Measurements from ENCODE around the gene RAPGEF4. TPM values are rescaled to one million over a fixed set of nuclear protein-coding genes. Genes with fewer than 3 reads are reported as not detected.

Gene RAPGEF4
- polyA plus RNA-seq, 3 donors from 2014 or later: not detected

DNA sequence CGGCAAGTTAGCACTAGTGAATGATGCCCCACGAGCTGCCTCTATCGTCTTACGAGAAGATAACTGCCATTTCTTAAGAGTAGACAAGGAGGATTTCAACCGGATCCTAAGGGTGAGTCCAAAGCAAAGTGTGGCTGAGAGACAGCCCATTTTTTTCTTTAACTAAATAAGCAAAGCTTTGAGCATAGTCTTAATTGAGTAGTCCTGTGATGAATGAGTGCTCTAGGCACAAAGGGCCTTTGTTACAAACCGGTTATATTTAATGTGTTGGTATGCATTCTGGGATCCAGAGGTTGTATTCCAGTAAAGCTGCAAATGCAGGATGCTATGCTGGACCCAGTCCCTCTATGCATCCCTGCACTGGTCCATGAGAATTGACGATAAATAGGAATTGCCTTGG, 253.1 kb downstream of the RAPGEF4 start:
- Mint-ChIP-seq H3K4me1 (no peaks in the 10 kb centered on the region), H3K36me3 (no peaks in the 10 kb centered on the region), H3K27me3 (ENCODE audit: low read depth in 3 of 3) (peaks cover 0 to 13% (median 4%) of the 10 kb centered on the region in 3 donors), H3K27ac (no peak overlapping the region), H3K9me3 (no peaks in the 10 kb centered on the region), H3K4me3 (no peak overlapping the region)
- DNase-seq: no peak

DNA sequence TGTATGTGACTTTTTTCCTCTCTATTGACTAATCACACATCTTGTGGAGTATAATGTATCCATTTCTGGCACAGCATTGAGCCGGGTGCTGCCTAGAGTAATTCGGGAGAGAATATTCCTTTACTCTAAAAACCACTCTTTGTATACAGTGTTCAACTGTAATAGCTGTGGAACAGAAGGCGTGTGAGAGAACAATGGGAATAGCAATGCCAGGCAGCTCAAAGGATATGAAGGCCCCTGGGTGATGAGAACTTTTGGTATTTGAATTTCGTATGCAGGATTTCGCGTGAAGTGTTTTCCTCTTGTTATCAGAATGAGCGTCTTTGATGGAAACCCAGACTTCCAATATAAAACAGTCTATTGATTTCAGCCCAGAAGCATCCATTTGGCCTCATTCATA, 255.4 kb downstream of the RAPGEF4 start:
- no peaks in the 10 kb centered on the region for H3K4me1 Mint-ChIP-seq
- no peak for DNase-seq
- H3K4me3 Mint-ChIP-seq: no peak overlapping the region
- no peak overlapping the region for H3K27ac Mint-ChIP-seq
- H3K36me3 Mint-ChIP-seq: no peaks in the 10 kb centered on the region
- no peaks in the 10 kb centered on the region for H3K9me3 Mint-ChIP-seq
- peaks cover 1 to 16% (median 2%) of the 10 kb centered on the region in 3 donors for H3K27me3 Mint-ChIP-seq (ENCODE audit: low read depth in 3 of 3)

DNA sequence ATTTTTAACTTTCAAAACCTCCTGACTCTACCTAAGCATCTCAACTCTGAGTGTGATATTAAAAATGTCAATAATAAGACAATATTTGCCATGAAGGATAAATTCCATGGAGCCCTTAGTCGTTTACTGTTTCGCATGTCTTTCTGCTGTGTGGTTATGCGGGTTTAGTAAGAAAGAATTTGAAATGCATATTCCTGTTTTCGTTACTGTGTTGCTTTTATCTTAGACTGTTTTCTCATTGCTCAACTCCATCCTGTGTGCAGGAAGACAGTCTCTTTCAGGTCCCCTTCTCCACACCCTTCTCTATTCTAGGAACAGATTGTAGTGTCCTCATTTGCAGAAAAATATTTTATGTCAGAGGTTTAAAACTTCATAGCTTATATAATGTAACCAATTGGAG, 257.5 kb downstream of the RAPGEF4 start:
- no peaks in the 10 kb centered on the region for H3K36me3 Mint-ChIP-seq
- no peak for DNase-seq
- no peaks in the 10 kb centered on the region for H3K9me3 Mint-ChIP-seq
- H3K27me3 Mint-ChIP-seq (ENCODE audit: low read depth in 3 of 3): peaks cover 2 to 16% (median 2%) of the 10 kb centered on the region in 3 donors
- no peaks in the 10 kb centered on the region for H3K4me1 Mint-ChIP-seq
- H3K27ac Mint-ChIP-seq: no peak overlapping the region
- H3K4me3 Mint-ChIP-seq: no peak overlapping the region

DNA sequence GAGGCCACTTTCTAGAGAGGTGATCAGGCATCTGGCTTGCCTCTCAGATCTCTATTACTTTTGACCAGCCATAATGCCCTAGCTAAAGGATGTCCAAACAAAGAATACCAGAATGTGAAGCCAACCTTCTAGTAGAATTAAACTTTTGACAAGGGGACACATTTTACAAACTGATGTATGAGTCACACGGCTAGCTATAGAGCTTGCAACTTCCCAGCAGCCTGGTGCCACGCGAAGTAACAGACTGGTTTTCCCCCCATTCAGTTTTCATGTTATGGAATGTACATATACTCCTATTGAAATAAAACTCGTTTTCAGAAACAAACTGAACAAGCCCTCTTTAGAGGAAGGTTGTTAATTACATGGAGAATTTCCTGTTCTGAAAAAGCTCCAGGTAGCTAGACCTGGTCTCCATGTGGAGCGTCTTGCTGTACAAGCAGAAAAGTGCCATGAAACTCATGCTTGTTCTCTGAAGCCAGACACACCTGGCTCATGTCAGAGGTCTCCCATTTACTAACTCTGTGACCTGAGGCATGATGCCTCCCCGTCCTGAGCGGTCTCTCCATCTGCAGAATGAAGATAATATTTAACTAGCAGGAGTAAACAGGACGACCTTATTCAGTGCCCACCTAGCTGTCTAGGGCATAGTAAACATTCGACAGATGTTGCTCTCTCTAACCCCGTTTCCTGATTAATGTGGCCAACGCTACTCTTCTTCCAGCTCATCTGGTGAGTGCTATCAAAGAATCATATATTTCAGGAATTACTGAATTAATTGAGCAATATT, 258.5 kb downstream of the RAPGEF4 start:
- Mint-ChIP-seq H3K9me3 (no peaks in the 10 kb centered on the region), H3K27me3 (ENCODE audit: low read depth in 3 of 3) (peaks cover 2 to 16% (median 2%) of the 10 kb centered on the region in 3 donors), H3K36me3 (no peaks in the 10 kb centered on the region), H3K4me3 (no peak overlapping the region), H3K4me1 (no peaks in the 10 kb centered on the region), H3K27ac (no peak overlapping the region)
- no peak for DNase-seq

DNA sequence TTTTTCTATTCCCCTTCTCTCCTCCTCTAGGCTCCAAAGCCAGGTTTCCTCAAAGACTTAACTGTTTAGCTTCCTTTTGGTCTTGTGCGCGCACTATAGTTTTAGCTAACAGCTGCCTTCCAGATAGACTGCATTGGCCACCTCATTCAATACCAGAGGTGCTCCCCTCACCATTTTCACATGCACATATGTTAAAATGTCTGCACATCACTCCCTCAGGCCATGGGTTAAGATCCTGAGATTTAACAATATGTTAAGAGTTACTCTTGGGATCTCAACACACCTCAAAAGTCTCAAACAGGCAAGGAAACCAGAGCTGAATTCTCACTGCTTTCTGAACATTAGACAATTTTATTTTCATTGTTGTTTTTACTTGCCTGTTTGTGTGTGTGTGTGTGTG, 259.2 kb downstream of the RAPGEF4 start:
- H3K4me1 Mint-ChIP-seq: no peaks in the 10 kb centered on the region
- no peaks in the 10 kb centered on the region for H3K9me3 Mint-ChIP-seq
- DNase-seq: no peak
- no peak overlapping the region for H3K4me3 Mint-ChIP-seq
- H3K27me3 Mint-ChIP-seq (ENCODE audit: low read depth in 3 of 3): peaks cover 2 to 16% (median 2%) of the 10 kb centered on the region in 3 donors
- H3K27ac Mint-ChIP-seq: no peak overlapping the region
- H3K36me3 Mint-ChIP-seq: no peaks in the 10 kb centered on the region

DNA sequence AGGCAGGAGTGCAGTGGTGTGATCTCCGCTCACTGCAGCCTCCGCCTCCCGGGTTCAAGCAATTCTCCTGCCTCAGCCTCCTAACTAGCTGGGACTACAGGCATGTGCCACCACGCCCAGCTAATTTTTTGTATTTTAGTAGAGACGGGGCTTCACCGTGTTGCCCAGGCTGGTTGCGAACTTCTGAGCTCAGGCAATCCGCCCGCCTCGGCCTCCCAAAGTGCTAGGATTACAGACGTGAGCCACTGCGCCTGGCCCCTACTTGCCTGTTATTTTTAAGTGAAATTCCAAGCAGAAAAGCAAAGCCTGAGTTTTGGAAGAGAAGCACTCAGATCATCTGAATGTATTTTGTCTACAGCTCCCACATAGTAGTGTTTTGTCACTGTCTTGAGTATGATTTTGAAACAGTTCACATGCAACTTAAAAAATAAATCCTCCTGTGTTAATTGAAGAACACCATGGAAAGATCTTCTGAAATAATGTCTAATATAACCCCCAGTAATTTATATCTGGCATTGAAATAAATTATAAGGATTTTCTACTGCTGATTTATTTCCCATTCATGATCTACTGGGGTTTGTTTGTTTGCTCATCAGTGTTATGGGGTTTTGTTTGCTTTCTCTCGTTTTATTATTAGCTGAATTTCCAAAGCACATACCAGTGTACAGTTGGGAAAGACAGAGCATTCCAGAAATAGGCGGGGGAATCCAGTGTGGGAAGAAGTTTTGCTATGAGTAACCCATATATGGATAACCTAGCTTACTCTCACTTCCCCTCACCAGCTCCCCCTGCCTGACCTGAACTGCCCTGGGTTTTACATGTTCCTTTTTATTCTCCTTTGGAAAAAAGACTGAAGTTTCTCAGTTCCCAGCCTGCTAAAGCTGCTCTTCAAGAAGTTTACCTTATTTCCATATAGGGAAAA, 259.9 kb downstream of the RAPGEF4 start:
- H3K4me3 Mint-ChIP-seq: no peak overlapping the region
- H3K27me3 Mint-ChIP-seq (ENCODE audit: low read depth in 3 of 3): peaks cover 2 to 13% (median 2%) of the 10 kb centered on the region in 3 donors
- no peak overlapping the region for H3K27ac Mint-ChIP-seq
- H3K4me1 Mint-ChIP-seq: no peaks in the 10 kb centered on the region
- H3K36me3 Mint-ChIP-seq: no peaks in the 10 kb centered on the region
- DNase-seq: no peak
- no peaks in the 10 kb centered on the region for H3K9me3 Mint-ChIP-seq

DNA sequence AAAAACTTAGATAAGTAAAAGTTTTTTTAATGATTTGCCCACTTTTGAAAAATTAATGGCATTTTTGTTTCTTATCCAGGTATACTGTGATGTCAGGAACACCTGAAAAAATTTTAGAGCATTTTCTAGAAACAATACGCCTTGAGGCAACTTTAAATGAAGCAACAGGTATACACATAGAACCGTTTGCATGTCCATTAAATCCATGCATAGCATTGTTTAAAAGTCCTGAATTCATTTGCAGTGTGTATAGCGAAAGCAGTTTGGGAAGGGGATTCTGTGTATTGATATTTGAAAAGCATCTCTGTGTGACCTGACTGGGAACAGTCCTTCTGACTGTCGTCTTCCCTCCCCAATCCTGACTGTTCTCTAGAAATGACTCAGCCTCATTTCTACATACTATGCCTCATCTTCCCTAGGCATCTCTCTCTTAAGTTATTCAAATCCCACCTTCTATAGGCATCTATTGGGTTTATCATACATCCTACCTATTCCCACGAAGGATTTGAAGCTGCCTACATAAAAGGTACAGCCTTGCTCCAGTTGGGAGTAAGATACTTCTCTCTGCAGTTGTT, 260.8 kb downstream of the RAPGEF4 start:
- H3K27ac Mint-ChIP-seq: no peak overlapping the region
- H3K9me3 Mint-ChIP-seq: peaks cover 0 to 1% (median 0%) of the 10 kb centered on the region in 6 donors
- no peaks in the 10 kb centered on the region for H3K4me1 Mint-ChIP-seq
- no peak for DNase-seq
- no peaks in the 10 kb centered on the region for H3K36me3 Mint-ChIP-seq
- peaks cover 0 to 10% (median 5%) of the 10 kb centered on the region in 3 donors for H3K27me3 Mint-ChIP-seq (ENCODE audit: low read depth in 3 of 3)
- H3K4me3 Mint-ChIP-seq: no peak overlapping the region

DNA sequence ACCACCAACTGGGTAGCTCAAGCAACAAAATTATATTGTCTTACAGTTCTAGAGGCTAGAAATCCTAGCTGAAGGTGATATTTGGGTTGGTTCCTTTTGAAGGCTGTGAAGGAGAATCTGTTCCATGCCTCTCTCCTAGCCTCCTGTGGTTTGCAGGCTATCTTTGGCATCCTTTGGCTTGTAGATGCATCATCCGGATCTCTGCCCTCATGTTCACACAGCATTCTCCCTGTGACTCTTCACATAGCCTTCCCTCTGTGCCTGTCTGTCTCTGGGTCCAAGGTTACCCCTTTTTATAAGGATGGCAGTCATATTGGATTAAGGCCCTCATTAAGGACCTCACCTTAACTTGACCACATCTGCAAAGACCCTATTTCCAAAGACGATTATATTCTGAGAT, 261.4 kb downstream of the RAPGEF4 start:
- no peak overlapping the region for H3K4me3 Mint-ChIP-seq
- peaks cover 0 to 10% (median 5%) of the 10 kb centered on the region in 3 donors for H3K27me3 Mint-ChIP-seq (ENCODE audit: low read depth in 3 of 3)
- no peaks in the 10 kb centered on the region for H3K36me3 Mint-ChIP-seq
- DNase-seq: no peak
- H3K4me1 Mint-ChIP-seq: no peaks in the 10 kb centered on the region
- peaks cover 0 to 1% (median 0%) of the 10 kb centered on the region in 6 donors for H3K9me3 Mint-ChIP-seq
- no peak overlapping the region for H3K27ac Mint-ChIP-seq

DNA sequence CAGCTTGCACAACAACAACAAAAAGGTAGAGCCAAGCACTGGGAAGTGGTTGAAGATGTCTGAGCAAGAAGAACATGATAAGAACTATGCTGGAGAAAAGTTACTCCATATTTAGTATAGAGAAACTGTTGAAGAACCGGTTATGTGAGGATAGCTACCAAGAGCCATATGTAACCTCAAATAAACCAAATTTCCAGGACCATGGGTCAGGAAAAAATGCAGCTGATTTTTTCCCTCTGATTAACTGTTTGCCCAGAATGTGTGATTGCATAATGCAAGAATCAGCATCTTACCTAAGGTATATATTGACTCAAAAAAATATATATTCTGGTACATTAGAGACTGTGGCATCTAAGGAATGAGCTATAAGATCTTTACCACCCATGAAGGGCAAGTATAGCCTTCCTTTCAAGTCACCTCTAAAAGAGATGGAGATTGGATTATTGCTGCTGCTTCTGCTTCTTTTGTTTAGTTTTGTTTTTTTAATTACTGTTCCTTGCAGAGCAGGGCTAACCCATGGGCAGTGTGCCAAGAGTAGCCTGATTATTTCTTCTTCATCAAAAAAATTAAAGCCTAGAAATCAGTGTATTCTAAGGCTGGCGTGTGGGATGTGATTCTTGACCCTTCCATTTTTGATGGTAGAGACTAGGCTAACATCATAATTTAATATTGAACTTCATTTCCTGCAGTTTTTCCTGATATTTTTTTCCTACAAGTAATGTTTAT, 263.1 kb downstream of the RAPGEF4 start:
- Mint-ChIP-seq H3K9me3 (peaks cover 0 to 1% (median 0%) of the 10 kb centered on the region in 6 donors), H3K27me3 (ENCODE audit: low read depth in 3 of 3) (peaks cover 1 to 7% (median 5%) of the 10 kb centered on the region in 3 donors), H3K4me1 (no peaks in the 10 kb centered on the region), H3K4me3 (no peak overlapping the region), H3K27ac (no peak overlapping the region), H3K36me3 (no peaks in the 10 kb centered on the region)
- no peak for DNase-seq

DNA sequence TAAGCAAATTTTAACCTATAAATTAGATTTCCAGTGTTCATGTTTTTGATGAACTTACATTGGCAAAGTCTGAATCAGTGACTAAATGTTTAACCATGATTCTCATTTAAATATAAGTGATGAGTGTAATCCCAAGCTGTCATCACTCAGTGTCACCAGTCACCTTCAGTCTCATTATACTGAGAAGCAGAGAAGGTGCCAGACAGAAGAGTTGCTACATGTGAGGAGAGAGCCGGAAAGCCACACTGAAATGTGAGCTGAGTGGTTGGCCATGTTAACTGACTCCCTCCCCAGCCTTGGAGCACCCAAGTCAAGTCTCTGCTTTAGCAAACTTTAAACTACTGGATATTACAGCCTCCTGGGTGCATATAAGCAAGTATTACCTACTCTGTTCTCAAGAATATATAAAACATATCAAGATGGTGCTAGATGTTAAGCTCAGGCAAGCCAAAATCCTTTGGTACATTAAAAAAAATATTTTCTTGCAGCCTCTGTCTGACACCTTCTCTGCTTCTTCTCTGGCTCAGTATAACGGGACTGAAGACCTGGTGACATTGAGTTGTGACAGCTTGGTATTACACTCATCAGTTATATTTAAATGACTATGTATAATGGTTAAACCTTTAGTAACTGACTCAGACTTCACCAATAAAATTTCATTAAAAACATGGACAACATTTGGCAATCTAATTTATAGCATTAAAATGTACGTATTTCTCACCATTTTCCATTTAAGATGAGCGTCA, 264.2 kb downstream of the RAPGEF4 start:
- H3K4me1 Mint-ChIP-seq: no peaks in the 10 kb centered on the region
- no peak for DNase-seq
- H3K4me3 Mint-ChIP-seq: no peak overlapping the region
- H3K9me3 Mint-ChIP-seq: peaks cover 0 to 1% (median 0%) of the 10 kb centered on the region in 6 donors
- H3K36me3 Mint-ChIP-seq: no peaks in the 10 kb centered on the region
- H3K27me3 Mint-ChIP-seq (ENCODE audit: low read depth in 3 of 3): peaks cover 1 to 5% (median 4%) of the 10 kb centered on the region in 3 donors
- H3K27ac Mint-ChIP-seq: no peak overlapping the region

DNA sequence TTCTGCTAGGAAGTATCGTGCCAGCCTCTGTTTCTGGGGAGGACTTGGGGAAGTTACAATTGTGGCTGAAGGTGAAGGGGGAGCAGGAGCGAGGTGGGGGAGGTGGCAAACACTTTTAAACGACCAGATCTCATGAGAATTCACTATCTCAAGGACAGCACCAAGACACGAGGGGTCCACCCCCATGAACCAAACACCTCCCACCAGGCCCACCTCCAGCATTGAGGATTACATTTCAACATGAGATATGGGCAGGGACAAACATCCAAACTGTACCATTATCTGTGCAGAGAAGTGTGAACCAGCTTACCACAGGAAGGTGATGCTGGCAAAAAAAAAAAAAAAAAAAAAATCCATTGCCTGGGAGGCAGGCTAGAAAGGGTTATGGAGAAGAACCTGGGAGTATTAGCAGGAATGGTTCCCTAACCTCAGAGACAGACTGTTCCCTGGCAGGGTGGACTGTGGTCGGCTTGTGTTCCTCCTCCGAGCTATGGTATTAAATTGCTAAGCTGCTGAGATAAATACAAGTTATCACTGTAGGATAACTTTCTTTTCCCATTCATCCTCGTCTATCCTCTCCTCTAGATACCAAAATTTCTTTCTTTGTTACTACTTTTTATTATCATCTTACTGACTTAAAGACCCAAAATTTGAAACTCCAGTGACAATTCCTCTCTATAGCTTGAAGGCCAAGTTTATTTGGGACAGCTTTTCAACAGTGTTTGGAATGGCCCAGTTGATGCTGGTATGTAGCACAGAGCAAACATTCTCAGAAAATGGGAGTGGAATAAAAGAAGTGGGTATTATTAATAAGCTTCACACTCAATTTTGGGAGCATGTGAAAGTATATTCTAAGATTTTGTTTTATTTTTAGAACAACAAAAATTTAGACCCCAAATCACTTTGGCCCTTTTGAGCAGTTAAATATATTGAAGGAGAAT, 266.3 kb downstream of the RAPGEF4 start:
- H3K4me1 Mint-ChIP-seq: no peaks in the 10 kb centered on the region
- no peak for DNase-seq
- H3K36me3 Mint-ChIP-seq: no peaks in the 10 kb centered on the region
- H3K9me3 Mint-ChIP-seq: peaks cover 0 to 1% (median 0%) of the 10 kb centered on the region in 6 donors
- H3K27me3 Mint-ChIP-seq (ENCODE audit: low read depth in 3 of 3): peaks cover 3 to 5% (median 3%) of the 10 kb centered on the region in 3 donors
- no peak overlapping the region for H3K4me3 Mint-ChIP-seq
- no peak overlapping the region for H3K27ac Mint-ChIP-seq

Measured in immature natural killer cell (primary cell).